Measurements from ENCODE around the gene DDX24.
A peak's percentile ranks its signal among the peaks of the same experiment; 100 is the strongest.

Gene DDX24

DNA sequence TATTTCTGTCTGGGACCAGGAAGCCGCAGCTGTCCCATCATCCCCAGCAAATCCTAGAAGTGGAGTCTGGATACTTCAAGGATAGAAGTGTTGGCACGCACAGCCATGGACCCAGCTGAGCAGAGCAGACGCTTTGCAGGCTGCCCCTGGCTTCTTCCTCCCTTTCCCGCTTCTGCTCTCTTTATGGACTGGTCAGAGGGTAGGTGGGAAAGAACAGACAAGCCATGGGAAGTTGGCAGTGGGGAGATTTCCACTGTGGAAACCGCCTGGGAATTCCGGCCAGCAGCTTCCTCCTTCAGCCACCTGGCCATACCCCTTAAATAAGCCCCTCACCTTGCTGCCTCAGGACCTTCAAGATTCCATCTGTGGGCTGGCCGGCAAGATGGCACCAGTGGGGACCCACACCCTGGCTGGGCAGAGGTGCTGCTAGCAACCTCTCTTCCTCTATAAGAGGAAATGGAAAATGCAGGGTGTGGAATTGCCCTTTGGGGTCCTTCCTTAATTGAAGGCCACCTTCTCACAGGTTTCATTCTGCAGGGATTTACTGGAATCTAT lies 34.2 kb downstream of the DDX24 start:
- no peak for DNase-seq (ENCODE audit: low read depth)

DNA sequence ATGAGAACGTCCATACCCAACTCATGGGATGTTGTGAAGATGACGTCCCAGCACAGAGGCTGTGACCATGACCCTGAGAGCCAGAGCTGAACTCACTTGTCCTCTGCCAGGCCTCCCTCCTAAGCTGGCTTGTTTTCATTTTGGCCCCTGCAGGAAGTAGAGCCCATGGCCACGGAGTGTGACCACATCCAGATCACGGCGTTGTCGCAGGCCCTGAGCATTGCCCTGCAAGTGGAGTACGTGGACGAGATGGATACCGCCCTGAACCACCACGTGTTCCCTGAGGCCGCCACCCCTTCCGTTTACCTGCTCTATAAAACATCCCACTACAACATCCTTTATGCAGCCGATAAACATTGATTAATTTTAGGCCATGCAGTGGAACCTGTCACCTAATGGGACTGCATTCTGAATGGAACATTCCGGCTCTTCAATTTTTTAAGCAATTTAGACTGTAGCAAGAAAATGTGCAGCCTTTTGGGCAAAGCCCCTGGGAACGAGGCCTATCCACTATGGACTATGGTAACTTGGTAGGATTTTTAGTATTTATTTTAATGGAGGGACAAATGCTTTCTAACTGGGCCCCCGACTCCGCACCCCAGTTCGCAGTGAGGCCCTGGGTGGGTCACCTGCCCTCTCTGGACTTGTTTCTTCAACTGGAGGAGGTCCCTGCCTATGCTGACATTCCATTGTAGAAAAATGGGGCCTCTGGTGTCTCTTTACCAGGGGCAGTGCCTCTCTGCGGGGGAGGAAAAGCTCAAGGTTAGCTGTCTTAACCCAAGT lies 35.2 kb downstream of the DDX24 start:
- DNase-seq (ENCODE audit: low read depth): no peak

DNA sequence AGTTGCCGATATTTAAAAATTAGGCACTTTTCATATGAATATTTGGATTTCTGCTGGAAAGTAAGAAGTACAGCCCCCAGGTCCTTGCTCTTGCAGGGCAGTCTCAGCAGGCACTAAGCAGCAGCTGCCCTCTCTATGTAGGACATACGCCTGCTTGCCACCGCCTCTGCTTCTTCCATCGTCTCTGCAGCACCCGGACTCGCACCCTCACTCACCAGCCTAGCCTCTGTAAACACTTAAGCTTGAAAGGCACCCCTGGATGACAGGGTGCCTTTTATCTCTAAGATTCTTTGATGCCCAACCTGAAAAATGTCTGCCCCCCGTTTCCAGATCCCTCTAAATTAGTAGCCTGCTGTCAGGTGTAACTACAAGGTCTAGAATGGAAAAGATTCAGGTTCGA lies 35.9 kb downstream of the DDX24 start:
- no peak for DNase-seq (ENCODE audit: low read depth)

DNA sequence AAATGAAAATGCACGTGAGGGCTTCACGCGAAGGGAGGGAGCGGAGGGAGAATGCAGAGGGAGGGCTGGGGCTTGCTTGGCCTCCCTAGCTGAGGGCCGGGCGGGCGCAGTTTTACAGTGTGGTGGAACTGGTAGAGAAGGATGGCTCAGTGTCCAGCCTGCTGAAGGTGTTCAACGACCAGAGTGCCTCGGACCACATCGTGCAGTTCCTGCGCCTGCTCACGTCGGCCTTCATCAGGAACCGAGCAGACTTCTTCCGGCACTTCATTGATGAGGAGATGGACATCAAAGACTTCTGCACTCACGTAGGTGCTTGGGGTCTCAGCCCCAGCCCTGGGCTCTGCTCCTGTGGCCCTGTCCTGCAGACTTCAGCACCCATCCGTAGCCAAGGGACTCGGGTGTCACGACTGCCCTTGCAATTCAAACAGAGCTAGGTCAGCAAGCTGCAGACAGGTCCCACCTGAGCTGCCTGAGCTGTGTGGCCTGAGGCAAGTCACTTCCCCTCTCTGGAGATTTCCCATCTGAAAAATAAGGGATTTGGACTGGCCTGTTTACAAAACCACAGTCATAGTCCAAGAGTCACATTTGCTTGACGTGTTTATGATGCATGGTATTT lies 36.4 kb downstream of the DDX24 start:
- DNase-seq (ENCODE audit: low read depth): no peak

DNA sequence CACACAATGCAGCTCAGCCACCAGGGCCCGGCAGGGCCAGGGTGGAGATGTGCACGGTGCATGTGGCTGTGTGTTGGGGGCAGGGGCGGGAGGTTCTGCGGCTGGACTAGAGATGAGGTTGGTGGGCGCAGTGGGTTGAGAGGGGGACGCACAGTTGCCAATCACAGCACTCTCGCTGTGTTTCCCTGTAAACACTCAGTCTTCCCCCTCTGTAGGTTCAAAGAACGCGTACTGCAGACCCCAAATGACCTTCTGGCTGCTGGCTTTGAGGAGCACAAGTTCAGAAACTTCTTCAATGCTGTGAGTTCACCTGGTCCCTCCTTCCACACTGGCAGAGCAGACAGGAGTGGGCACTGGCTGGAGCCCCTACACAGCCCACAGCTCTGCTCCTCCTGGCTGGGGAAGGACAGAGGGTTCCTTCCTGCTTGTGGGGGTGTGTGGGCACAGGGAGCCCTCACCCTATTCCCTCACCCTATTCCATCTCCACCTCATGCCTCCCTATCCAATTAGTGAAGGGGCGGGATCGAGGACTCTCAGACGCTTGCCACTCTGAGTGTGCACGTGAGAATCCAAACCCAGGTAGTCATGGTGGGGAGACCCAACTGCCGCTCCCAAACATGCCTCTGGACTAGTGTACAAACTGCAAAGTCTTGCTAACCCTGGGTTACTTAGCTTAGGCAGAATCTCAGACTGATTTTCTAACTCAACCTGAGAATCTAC lies 37.1 kb downstream of the DDX24 start:
- no peak for DNase-seq (ENCODE audit: low read depth)

DNA sequence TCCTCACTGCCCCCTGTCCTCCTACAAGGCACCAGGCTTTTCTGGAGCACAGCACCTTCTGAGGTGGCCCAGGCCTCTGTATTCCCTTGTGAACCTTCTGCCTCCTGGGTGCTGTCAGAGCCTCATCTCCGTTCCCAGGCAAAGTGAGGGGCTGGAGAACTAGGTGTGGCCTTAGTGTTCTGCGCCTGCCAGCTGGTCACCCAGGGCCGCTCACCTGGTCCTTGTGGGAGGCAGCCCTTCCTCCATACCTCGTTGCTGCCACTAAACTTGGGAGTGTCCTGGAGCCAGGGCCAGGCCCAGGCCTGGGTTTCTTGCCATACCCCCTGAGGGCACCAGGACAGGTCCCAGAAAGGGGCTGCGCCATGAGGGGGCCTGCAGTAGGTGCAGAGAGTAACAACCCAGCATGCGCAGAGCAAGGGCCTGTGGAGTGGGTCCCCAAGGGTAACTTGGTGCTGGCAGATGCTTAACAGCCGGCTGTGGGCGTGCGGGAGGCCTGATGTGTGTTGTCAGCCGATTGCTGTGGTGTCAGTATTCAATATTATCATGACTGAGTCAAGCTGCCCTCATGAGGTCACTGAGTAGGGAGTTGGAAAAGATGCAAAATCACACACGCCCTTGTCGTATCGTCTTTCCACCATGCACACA lies 37.8 kb downstream of the DDX24 start:
- DNase-seq (ENCODE audit: low read depth): no peak

DNA sequence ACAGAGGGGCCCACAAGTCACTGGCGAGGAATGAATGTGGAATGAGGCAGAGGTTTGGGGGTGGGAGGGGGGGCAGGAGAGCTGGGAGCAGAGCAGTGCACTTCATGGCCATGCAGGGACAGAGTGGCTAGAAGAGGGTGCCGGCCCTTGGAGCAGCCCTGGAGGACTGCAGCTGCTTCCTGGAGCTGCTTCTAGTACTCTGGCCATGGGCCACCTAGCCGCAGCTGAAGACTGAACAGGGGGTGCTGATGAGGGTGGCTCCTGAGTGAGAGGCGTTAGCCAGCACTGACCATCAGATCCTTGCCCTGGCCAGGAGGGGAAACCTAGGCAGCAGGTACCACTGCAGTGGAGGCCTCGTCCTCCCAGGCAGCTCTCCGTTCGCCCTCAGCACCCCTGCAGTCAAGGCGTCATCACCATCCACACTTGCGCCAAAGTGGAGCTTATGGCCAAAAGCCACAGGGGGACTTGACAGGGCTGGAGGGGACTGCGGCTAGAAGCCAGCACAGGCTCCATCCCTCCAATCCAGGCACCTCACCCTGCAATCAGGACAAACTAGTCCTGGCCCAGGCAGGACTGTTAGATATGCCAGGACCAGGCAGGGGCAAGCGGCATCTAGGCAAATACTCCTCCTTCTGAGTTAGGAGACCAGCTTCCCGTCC lies 38.4 kb downstream of the DDX24 start:
- DNase-seq (ENCODE audit: low read depth): no peak

DNA sequence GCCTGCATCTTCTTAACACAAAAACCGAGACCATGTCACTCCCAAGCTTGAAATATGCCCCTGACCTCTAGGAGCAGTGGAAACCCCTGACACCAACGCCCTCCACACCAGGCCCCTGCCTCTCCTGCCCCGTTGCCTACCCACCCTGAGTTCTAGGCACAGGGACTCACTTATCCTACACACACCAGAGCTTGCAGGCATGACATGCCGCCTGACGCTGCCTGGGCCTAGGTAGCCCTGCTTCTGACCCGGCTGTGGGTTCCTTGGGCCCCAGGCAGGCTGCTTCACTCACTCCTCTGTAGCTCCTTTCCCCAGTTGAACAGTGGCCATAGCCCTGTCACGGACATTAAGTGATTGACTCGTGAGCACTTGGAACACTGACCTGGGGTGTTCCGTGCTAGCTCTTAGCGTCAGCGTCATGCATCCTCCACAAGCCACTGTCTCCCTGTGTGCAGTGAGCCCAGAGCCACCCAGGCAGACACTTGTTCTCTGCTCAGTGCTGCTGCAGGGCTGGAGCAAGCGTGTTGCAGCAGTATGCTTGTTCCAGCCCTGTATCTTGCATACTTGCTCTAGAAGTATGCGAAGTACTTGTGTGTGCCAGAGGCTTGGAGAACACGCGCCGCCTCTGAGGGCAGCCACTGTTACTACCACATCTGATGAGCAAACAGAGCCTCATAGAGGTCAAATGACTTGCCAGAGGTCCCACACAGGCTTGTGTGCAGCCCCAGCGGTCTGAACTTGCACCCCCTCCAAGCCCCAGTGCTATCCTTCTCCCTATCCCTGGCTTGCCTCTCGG lies 39.3 kb downstream of the DDX24 start:
- peak; percentile 47 for DNase-seq (ENCODE audit: low read depth)

DNA sequence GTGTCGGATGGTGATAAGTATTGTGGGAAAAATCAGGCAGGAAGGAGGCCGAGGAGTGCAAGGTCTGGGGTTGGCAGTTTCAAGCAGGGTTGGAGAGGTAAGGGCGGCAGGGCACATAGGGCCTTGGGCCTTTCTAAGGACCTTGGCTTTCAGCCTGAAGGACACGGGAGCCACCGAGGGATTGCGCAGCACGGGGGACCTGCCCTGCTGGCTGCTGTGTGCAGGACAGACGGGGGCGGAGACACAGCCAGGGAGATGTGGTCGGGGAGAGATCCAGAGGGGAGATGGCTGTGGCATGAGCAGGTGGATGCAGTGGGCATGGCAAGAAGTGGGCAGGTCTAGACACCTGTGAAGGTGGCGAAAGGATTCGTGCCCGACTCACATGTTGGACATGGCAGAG lies 40.2 kb downstream of the DDX24 start:
- DNase-seq (ENCODE audit: low read depth): no peak

DNA sequence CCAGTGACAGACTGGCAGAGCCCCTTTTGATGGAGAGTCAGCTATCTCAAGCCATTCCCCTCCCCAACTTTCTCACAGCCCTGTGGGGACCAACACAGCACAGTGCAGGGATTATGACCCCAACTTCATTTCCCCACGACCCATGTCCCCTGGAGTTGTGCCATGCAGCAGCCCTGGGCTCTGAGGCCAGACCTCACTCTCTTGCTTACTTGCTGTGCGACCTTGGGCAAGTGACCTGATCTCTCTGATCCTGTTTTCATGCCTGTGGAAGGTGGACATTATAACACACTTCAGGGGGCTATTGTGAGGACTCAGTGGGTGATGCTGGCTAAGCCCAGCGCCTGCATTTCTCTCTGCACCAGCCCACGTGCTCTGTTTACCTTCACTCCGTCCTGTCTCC lies 40.8 kb downstream of the DDX24 start:
- no peak for DNase-seq (ENCODE audit: low read depth)

DNA sequence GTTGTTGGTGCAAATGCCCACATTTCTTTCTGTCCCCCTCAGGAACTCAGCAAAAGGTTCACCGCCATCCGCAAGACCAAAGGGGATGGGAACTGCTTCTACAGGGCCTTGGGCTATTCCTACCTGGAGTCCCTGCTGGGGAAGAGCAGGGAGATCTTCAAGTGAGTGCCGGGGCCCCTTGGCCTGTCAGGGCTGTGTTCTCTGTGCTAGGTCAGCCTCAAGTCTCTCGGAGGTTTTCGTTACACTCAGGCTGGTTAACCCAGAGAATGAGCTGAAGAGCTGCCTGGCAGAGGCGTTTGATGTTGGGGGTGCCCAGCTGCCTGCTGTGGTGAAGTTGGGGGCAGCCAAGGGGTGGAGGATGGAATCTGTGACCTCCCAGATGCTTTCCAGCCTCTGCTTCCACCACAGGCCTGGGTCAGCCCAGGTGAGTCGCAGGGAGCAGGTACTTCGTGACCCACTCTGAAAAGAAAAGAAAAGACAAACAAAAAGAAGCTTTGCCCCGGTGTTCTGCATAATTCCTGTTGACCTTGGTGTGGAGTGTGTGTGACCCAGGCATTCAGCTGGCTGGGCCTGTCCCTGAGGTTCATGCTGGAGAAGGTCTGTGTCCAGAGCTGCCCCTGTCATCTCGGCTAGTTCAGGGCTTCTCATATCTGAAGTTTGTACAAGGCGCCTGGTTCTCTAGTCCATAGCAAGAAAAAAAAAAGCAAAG lies 41.9 kb downstream of the DDX24 start:
- no peak for DNase-seq (ENCODE audit: low read depth)

DNA sequence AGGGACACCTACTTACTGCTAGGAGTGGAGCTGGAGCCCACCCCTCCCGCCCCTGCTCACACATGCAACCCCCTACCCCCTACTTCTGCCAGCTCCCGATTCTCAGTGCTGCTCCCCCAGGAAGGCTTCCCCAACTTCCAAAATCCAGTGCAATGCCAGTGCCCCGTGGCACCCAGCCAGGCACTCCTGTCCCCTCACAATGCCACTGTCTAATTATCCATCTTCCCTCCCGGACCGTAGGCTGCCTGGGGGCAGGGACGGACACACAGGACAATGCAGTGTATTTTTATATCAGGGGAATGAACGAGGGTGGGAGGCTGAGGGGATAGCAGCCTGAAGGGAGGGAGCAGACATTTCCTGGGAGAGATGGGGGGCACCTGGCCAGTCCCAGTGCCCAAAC lies 42.5 kb downstream of the DDX24 start:
- DNase-seq (ENCODE audit: low read depth): no peak

DNA sequence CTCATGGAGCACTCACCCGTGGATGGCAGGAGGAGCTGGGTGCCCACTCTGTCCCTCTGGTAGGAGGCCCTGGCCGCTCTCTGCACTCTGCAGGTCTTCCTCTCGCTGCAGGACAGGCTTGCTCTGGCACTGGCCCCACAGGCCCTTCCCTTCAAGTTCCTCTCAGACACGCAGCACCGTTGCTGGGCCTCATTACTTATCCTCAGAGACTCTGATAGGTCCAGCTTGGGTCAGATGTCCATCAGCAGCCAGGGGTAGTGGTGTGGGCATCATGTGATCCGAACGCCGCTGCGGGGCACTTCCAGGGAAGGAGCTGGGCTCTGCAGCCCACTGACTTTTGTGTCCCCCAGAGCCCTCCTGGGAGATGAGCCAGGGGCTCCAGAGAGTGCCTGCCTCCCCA lies 43.0 kb downstream of the DDX24 start:
- DNase-seq (ENCODE audit: low read depth): no peak

DNA sequence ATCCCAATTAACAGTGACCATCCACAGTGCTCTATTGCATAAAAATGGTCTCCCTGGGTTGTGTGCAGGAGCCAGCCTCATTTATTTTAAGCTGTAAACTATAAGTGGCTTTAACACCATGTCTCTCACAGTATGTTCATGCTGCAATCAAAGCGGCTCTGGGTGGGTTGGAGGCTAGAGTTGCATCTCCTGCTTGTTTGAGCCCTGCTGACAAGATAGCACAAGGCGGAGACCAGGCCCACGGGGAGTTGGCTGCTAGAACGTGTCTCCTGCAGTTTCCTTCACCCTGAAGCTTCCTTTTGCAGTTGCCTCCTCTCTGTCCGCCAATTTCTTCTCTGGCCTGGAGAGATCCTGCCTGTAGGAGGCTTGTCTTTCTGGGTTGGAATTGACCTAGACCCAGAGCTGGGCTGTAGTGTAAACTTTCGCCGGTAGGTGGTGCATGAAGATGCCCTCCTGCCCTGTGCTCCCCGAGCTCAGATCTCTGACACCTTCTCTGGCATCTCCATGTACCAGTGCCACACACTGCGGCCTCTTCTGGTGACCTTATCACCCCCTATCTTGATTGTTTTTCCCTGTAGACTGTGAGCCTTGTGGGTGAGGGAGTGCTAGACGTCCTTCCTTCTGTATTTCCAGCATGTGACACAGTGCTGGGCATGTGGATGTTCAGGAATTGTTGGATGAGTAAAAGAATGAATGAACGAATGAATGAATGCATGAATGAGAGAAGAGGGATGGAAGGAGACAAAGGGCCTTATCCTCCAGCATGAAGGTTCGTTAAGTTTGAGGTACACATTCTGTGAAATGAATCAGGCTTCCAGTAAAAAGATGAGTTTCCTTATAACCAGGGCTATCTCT lies 44.5 kb downstream of the DDX24 start:
- DNase-seq (ENCODE audit: low read depth): peak; percentile 67

DNA sequence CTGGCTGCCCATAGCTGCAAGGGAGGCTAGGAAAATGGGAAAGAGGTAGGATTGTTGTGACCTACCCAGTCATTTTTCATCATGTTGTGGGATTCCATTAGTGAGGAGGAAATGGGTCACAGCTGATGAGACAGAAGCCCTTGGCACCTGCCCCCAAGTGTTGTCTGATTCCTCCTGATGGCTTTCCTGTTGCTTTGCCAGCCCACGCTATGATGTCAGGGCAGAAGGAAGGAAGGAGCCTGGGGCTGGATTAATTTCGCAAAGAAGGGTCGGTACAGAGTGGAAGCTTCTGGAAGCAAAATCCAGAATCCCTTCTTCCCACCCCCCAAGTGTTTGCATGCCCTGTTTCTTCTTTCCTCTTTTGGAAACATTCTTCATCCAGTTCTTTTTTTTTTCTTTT lies 46.1 kb downstream of the DDX24 start:
- DNase-seq (ENCODE audit: low read depth): no peak

DNA sequence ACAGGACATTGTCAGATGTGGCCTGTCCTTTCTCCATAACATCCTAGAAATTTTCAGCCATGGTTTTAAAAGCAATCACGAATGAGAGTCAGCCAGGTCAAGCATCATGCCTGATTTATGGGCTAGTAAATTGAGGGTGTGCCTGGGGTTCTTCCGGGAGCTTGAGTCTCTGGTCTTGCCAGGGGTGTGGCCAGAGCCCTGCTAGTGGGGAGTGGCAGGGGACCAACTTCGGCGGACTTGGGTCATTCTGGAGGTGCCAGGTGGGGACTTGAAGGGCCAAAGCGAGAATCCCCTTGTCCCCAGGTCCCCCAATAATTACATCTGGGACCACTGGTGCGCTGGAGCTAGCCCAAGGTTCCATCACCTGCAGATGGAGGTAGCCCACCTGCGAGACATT lies 49.1 kb downstream of the DDX24 start:
- no peak for DNase-seq (ENCODE audit: low read depth)

DNA sequence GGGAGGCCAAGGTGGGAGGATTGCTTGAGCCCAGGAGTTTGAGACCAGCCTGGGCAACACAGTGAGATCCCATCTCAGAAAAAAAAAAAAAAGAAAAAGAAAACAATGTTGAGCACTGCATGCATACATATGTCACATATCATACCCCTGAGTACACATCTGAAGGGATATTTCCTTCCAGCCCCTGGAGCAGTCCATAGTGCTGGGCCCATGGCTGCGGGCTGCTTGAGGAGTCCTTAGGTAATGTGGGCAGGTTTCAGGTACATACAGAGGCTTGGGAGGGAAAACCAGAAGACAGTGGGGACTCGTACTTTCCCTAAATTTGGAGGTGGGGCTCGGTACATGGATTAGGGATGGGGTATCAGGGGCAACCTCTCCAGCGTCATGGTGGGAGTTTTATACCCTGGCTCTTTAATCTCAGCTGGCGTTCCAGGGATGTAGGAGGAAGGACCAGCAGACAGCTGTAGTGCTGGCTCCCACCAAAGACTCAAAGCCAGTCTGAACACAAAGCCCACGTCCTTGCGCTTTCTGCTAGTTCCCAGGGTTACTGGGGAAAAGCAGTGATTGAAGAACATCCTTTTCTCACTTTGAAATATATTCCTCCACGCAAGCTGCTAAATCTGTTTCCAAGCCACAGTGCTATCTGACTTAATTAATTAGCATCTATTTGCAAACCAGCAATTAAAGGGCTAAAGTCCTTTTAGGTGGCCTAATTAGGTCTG lies 49.7 kb downstream of the DDX24 start:
- DNase-seq (ENCODE audit: low read depth): no peak

DNA sequence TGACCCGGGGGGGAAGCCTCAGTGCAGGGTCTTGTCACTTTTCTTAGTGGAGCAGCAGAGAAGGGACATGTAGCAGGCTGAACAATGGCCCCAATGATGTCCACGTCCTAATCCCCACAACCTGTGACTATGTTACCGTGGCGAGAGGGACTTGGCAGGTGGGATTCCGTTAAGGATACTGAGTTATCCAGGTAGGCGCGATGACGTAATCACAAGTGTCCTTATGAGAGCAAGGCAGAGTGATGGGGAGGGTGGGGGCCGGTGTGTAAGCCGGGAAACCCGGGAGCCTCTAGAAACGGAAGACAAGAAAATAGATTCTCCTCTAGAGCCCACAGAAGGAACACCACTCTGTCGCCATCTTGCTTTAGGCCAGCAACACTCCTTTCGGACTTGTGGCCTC lies 50.4 kb downstream of the DDX24 start:
- DNase-seq (ENCODE audit: low read depth): no peak

DNA sequence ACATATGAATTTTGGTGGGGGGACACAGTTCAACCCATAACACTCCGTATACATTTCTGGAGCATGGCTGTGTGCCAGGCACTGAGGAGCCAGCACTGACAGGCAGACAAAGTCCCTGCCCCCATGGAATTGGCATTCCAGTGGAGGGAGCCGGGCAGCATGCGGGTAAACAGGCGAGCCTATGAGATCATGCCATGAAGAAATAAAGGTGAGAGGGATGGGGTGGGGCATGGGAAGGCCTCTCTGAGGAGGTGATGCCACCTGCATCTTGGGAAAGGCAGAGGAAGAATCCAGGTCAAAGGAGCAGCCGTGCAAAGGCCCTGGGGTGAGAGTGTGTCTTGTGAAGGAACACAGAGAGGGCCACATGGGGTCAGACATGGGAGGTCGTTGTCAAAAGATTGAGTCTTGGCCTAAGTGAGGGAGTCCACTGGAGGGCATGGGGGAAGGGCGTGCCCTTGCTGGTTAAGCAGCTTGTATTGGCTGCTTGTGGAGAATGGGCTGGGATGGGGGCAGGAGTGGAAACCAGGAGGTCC lies 51.3 kb downstream of the DDX24 start:
- DNase-seq (ENCODE audit: low read depth): no peak
